Muscle of leg (tissue), 11 donors: ENCODE measurements around the gene STAP2. TPM values are rescaled to one million over a fixed set of nuclear protein-coding genes. Genes with fewer than 3 reads are reported as not detected.

Experiments used
- DNase-seq: peaks from one replicate; pipeline ENCODE4 v3.0.0; 2013
- H3K27ac ChIP-seq: one replicate; pipeline ENCODE4 v1.5.1; 2013; ENCODE audit warnings: mild to moderate bottlenecking, low read length, control low read depth
- H3K27me3 ChIP-seq: one replicate; pipeline ENCODE4 v1.6.1; 2013; ENCODE audit warnings: low read length; ENCODE audit not compliant: control insufficient read depth, insufficient read depth
- H3K36me3 ChIP-seq: one replicate; pipeline ENCODE4 v1.6.1; 2013; ENCODE audit warnings: low read length; ENCODE audit not compliant: control insufficient read depth, insufficient read depth
- H3K4me1 ChIP-seq: one replicate; pipeline ENCODE4 v1.6.1; 2013; ENCODE audit warnings: low read length; ENCODE audit not compliant: control insufficient read depth, insufficient read depth
- H3K4me3 ChIP-seq: one replicate; pipeline ENCODE4 v1.5.1; 2013; ENCODE audit warnings: low read length, control low read depth
- H3K9me3 ChIP-seq: replicated peaks from 2 replicates; pipeline ENCODE4 v1.6.1; 2013; ENCODE audit warnings: low read depth, low read length; ENCODE audit not compliant: control insufficient read depth
- WGBS: methylation state at CpG from one replicate; pipeline ENCODE4 v1.1.5; 2013; ENCODE audit warnings: missing lambda C conversion rate; ENCODE audit not compliant: insufficient coverage; 5-methylcytosine and 5-hydroxymethylcytosine counted together
- polyA plus RNA-seq, 8 donors: library from polyadenylated mRNA; unstranded; fragments of 120-200 nt; gene quantifications; one replicate each; pipeline versions ENCODE4 v1.2.1 to v1.2.3, GENCODE V29; 2013; ENCODE audit warnings: inconsistent platforms in 1 of 8, low replicate concordance in 1 of 8; ENCODE audit not compliant: insufficient read length in 8 of 8, insufficient read depth in 1 of 8
- total RNA-seq: library from RNA; stranded (reverse); fragments of 120-200 nt; gene quantifications from one replicate; pipeline ENCODE4 v1.2.4, GENCODE V29; 2013

STAP2 gene
- total and polyA plus RNA-seq, 9 donors: 3.9 to 10.8 (median 5.1) TPM

GRCh38 chr19:4319067-4319718 lies 19.4 kb downstream of the STAP2 start:
- Histone ChIP-seq H3K4me1 (no peaks in the 10 kb centered on the region), H3K27ac (no peak overlapping the region), H3K9me3 (peaks cover 18% of the 10 kb centered on the region), H3K4me3 (no peak overlapping the region), H3K27me3 (no peaks in the 10 kb centered on the region), H3K36me3 (no peaks in the 10 kb centered on the region)
- DNase-seq: no peak
- 93% methylated on average over 2 of the region's 2 CpGs for WGBS

GRCh38 chr19:4318460-4318859 lies 20.2 kb downstream of the STAP2 start:
- peaks cover 18% of the 10 kb centered on the region for H3K9me3 ChIP-seq
- H3K4me3 ChIP-seq: no peak overlapping the region
- no peak overlapping the region for H3K27ac ChIP-seq
- no peaks in the 10 kb centered on the region for H3K36me3 ChIP-seq
- H3K27me3 ChIP-seq: no peaks in the 10 kb centered on the region
- no peak for DNase-seq
- no peaks in the 10 kb centered on the region for H3K4me1 ChIP-seq
- 85% methylated on average over 2 of the region's 7 CpGs for WGBS

GRCh38 chr19:4316956-4317355 lies 21.7 kb downstream of the STAP2 start:
- DNase-seq: no peak
- Histone ChIP-seq H3K27me3 (no peaks in the 10 kb centered on the region), H3K27ac (no peak overlapping the region), H3K36me3 (no peaks in the 10 kb centered on the region), H3K9me3 (peaks cover 11% of the 10 kb centered on the region), H3K4me1 (no peaks in the 10 kb centered on the region), H3K4me3 (no peak overlapping the region)
- WGBS: 93% methylated on average over 8 of the region's 9 CpGs

GRCh38 chr19:4313847-4314490 lies 24.7 kb downstream of the STAP2 start:
- Histone ChIP-seq H3K27ac (no peak overlapping the region), H3K4me3 (no peak overlapping the region), H3K4me1 (no peaks in the 10 kb centered on the region), H3K36me3 (no peaks in the 10 kb centered on the region), H3K9me3 (no peaks in the 10 kb centered on the region), H3K27me3 (no peaks in the 10 kb centered on the region)
- DNase-seq: no peak
- 57% methylated on average over 6 of the region's 12 CpGs for WGBS

GRCh38 chr19:4310247-4311121 lies 28.1 kb downstream of the STAP2 start:
- Histone ChIP-seq H3K27ac (no peak overlapping the region), H3K4me1 (no peaks in the 10 kb centered on the region), H3K9me3 (no peaks in the 10 kb centered on the region), H3K27me3 (no peaks in the 10 kb centered on the region), H3K36me3 (no peaks in the 10 kb centered on the region), H3K4me3 (no peak overlapping the region)
- DNase-seq: no peak
- WGBS: 91% methylated on average over 16 of the region's 22 CpGs

- Histone ChIP-seq H3K27ac (no peak overlapping the region), H3K4me1 (peaks cover 20% of the 10 kb centered on the region), H3K4me3 (no peak overlapping the region), H3K27me3 (no peaks in the 10 kb centered on the region), H3K9me3 (no peaks in the 10 kb centered on the region), H3K36me3 (no peaks in the 10 kb centered on the region)
- 82% methylated on average over 16 of the region's 16 CpGs for WGBS
- DNase-seq: no peak
Measured at GRCh38 chr19:4305659-4306058, 33.0 kb downstream of the STAP2 start.

- H3K36me3 ChIP-seq: no peaks in the 10 kb centered on the region
- H3K4me1 ChIP-seq: peaks cover 20% of the 10 kb centered on the region
- WGBS: 59% methylated on average over 3 of the region's 7 CpGs
- no peaks in the 10 kb centered on the region for H3K9me3 ChIP-seq
- H3K27me3 ChIP-seq: no peaks in the 10 kb centered on the region
- no peak for DNase-seq
- H3K27ac ChIP-seq: no peak overlapping the region
- H3K4me3 ChIP-seq: no peak overlapping the region
Measured at GRCh38 chr19:4305257-4305612, 33.4 kb downstream of the STAP2 start.

- H3K27me3 ChIP-seq: no peaks in the 10 kb centered on the region
- H3K36me3 ChIP-seq: no peaks in the 10 kb centered on the region
- H3K4me1 ChIP-seq: peaks cover 20% of the 10 kb centered on the region
- no peak within 1 kb of the TSS for H3K4me3 ChIP-seq
- peak; percentile 43 for DNase-seq
- H3K27ac ChIP-seq: no peak within 1 kb of the TSS
- no peaks in the 10 kb centered on the region for H3K9me3 ChIP-seq
- WGBS: 6% methylated on average over 44 of the region's 63 CpGs
Measured at GRCh38 chr19:4304538-4305256, 33.9 kb downstream of the STAP2 start, which contains the start of gene FSD1. FSD1 (plus strand) TSS chr19:4304598; CDS start chr19:4304747, 149 bp downstream.

GRCh38 chr19:4303819-4304537 lies 34.6 kb downstream of the STAP2 start:
- no peak overlapping the region for H3K4me3 ChIP-seq
- H3K27me3 ChIP-seq: no peaks in the 10 kb centered on the region
- no peak for DNase-seq
- 55% methylated on average over 10 of the region's 18 CpGs for WGBS
- no peaks in the 10 kb centered on the region for H3K9me3 ChIP-seq
- H3K27ac ChIP-seq: no peak overlapping the region
- H3K36me3 ChIP-seq: no peaks in the 10 kb centered on the region
- H3K4me1 ChIP-seq: peaks cover 20% of the 10 kb centered on the region
